Measurements from ENCODE around the gene FAM89A. TPM values are rescaled to one million over a fixed set of nuclear protein-coding genes. Genes with fewer than 3 reads are reported as not detected.
"Not testable (repeated sequence)": the region's sequence is repeated elsewhere in the genome, so short reads cannot be mapped to it uniquely, and the experiment has no call there.

Gene FAM89A
- total RNA-seq, 1 donor from 2014 or later: 181 TPM

GRCh38 chr1:231035799-231036198, 4.3 kb downstream of the FAM89A start:
- DNase-seq (ENCODE audit: low spot score): no peak

- no peak for DNase-seq (ENCODE audit: low spot score)
Measured at GRCh38 chr1:231032963-231033362, 7.1 kb downstream of the FAM89A start.

GRCh38 chr1:231029841-231030240, 10.2 kb downstream of the FAM89A start:
- no peak for DNase-seq (ENCODE audit: low spot score)

- not testable (repeated sequence) for DNase-seq (ENCODE audit: low spot score)
Measured at GRCh38 chr1:231029247-231029646, 10.8 kb downstream of the FAM89A start.

GRCh38 chr1:231028682-231029081, 11.4 kb downstream of the FAM89A start:
- no peak for DNase-seq (ENCODE audit: low spot score)

- DNase-seq (ENCODE audit: low spot score): no peak
Measured at GRCh38 chr1:231027971-231028370, 12.1 kb downstream of the FAM89A start.

GRCh38 chr1:231027136-231027925, 12.7 kb downstream of the FAM89A start:
- no peak for DNase-seq (ENCODE audit: low spot score)

GRCh38 chr1:231026576-231026975, 13.5 kb downstream of the FAM89A start:
- DNase-seq (ENCODE audit: low spot score): no peak

GRCh38 chr1:231023150-231023549, 16.9 kb downstream of the FAM89A start:
- no peak for DNase-seq (ENCODE audit: low spot score)

GRCh38 chr1:231022543-231022942, 17.5 kb downstream of the FAM89A start:
- not testable (repeated sequence) for DNase-seq (ENCODE audit: low spot score)

GRCh38 chr1:231021540-231022031, 18.5 kb downstream of the FAM89A start:
- no peak for DNase-seq (ENCODE audit: low spot score)

GRCh38 chr1:231020816-231021215, 19.2 kb downstream of the FAM89A start:
- no peak for DNase-seq (ENCODE audit: low spot score)

- DNase-seq (ENCODE audit: low spot score): no peak
Measured at GRCh38 chr1:231020139-231020601, 19.9 kb downstream of the FAM89A start.

GRCh38 chr1:231019711-231020110, 20.3 kb downstream of the FAM89A start:
- DNase-seq (ENCODE audit: low spot score): no peak

- no peak for DNase-seq (ENCODE audit: low spot score)
Measured at GRCh38 chr1:231016966-231017365, 23.1 kb downstream of the FAM89A start.

GRCh38 chr1:231016234-231016633, 23.8 kb downstream of the FAM89A start:
- DNase-seq (ENCODE audit: low spot score): no peak

GRCh38 chr1:231013391-231014015, 26.6 kb downstream of the FAM89A start:
- DNase-seq (ENCODE audit: low spot score): no peak

GRCh38 chr1:231011963-231012362, 28.1 kb downstream of the FAM89A start:
- no peak for DNase-seq (ENCODE audit: low spot score)

GRCh38 chr1:231011360-231011759, 28.7 kb downstream of the FAM89A start:
- no peak for DNase-seq (ENCODE audit: low spot score)

GRCh38 chr1:231007535-231007934, 32.5 kb downstream of the FAM89A start:
- DNase-seq (ENCODE audit: low spot score): not testable (repeated sequence)

GRCh38 chr1:231001892-231002291, 38.2 kb downstream of the FAM89A start:
- no peak for DNase-seq (ENCODE audit: low spot score)

GRCh38 chr1:231000639-231001038, 39.4 kb downstream of the FAM89A start:
- no peak for DNase-seq (ENCODE audit: low spot score)

GRCh38 chr1:231000201-231000600, 39.9 kb downstream of the FAM89A start:
- DNase-seq (ENCODE audit: low spot score): no peak

Measured in mesenteric fat pad (tissue), 1 donor.